Hepatocyte (in vitro differentiated cells): Measurements from ENCODE around the gene PRSS58. TPM values are rescaled to one million over a fixed set of nuclear protein-coding genes. Genes with fewer than 3 reads are reported as not detected.
A peak's percentile ranks its signal among the peaks of the same experiment; 100 is the strongest.

ENCODE experiments used
- DNase-seq: peaks from one replicate; pipeline ENCODE4 v3.0.0-alpha.2; 2016; ENCODE audit warnings: low spot score
- H2AFZ ChIP-seq: fragments of 200-600 bp; sonication (generic); 2 replicates; pipeline ENCODE4 v1.6.0; 2016; ENCODE audit warnings: antibody characterized with exemption, mild to moderate bottlenecking
- H3K27ac ChIP-seq: fragments of 200-600 bp; sonication (generic); 2 replicates; pipeline ENCODE4 v1.5.1; 2016; ENCODE audit warnings: mild to moderate bottlenecking
- H3K27me3 ChIP-seq: fragments of 200-600 bp; sonication (generic); 2 replicates; pipeline ENCODE4 v1.6.1; 2016
- H3K36me3 ChIP-seq: fragments of 200-600 bp; sonication (generic); replicated peaks from 2 replicates; pipeline ENCODE4 v1.5.1; 2016; ENCODE audit warnings: low read depth; ENCODE audit not compliant: insufficient read depth
- H3K4me1 ChIP-seq: fragments of 200-600 bp; sonication (generic); 2 replicates; pipeline ENCODE4 v1.5.1; 2016; ENCODE audit warnings: mild to moderate bottlenecking, moderate library complexity; ENCODE audit not compliant: insufficient read depth
- H3K4me2 ChIP-seq: fragments of 200-600 bp; sonication (generic); 2 replicates; pipeline ENCODE4 v1.6.0; 2016
- H3K4me3 ChIP-seq: fragments of 200-600 bp; sonication (generic); 2 replicates; pipeline ENCODE4 v1.5.1; 2016; ENCODE audit warnings: mild to moderate bottlenecking
- H3K79me2 ChIP-seq: fragments of 200-600 bp; sonication (generic); 2 replicates; pipeline ENCODE4 v1.6.0; 2017; ENCODE audit warnings: mild to moderate bottlenecking
- H3K9me2 ChIP-seq: fragments of 200-600 bp; sonication (generic); replicated peaks from 2 replicates; pipeline ENCODE4 v1.6.0; 2017; ENCODE audit warnings: mild to moderate bottlenecking; ENCODE audit not compliant: insufficient read depth
- H3K9me3 ChIP-seq: fragments of 200-600 bp; sonication (generic); 2 replicates; pipeline ENCODE4 v1.5.1; 2016; ENCODE audit warnings: low read depth, mild to moderate bottlenecking
- H4K20me1 ChIP-seq: fragments of 200-600 bp; sonication (generic); 2 replicates; pipeline ENCODE4 v1.6.0; 2016; ENCODE audit warnings: mild to moderate bottlenecking; ENCODE audit not compliant: insufficient read depth, poor library complexity, severe bottlenecking
- CTCF ChIP-seq: fragments of 200-600 bp; sonication (generic); IDR thresholded peaks from 2 replicates; pipeline ENCODE4 v1.5.1; 2016; ENCODE audit warnings: antibody characterized with exemption, mild to moderate bottlenecking; ENCODE audit not compliant: poor library complexity
- EZH2 ChIP-seq: fragments of 200-600 bp; sonication (generic); IDR thresholded peaks from 2 replicates; pipeline ENCODE4 v1.6.1; 2016; ENCODE audit warnings: antibody characterized with exemption, mild to moderate bottlenecking, borderline replicate concordance
- EZH2phosphoT487 ChIP-seq: fragments of 200-600 bp; sonication (generic); IDR thresholded peaks from one replicate; pipeline ENCODE4 v1.6.1; 2018; ENCODE audit warnings: antibody characterized with exemption, mild to moderate bottlenecking, low read depth, moderate library complexity; ENCODE audit not compliant: unreplicated experiment, severe bottlenecking
- WGBS: methylation state at CpG from one replicate; pipeline ENCODE4 v1.1.6; 2016; ENCODE audit warnings: low lambda C conversion rate; ENCODE audit errors: missing lambda C conversion rate; 5-methylcytosine and 5-hydroxymethylcytosine counted together
- polyA plus RNA-seq: library from polyadenylated mRNA; unstranded; fragments of >200 nt; fragmentation: Nextera tagmentation; extraction: Ambion mirVana; gene quantifications from 2 replicates; pipeline ENCODE4 v1.2.1, GENCODE V29; 2016
- total RNA-seq: library from RNA; depleted of rRNA; stranded (reverse); fragments of >200 nt; gene quantifications from 2 replicates; pipeline ENCODE4 v1.2.3, GENCODE V29; 2014

The PRSS58 gene
- total and polyA plus RNA-seq, 2 experiments from 2014 or later, result not detected

GRCh38 chr7:142301923-142302550 is 44.2 kb upstream of the PRSS58 start:
- Histone ChIP-seq H3K9me3 (no peaks in the 10 kb centered on the region), H3K27ac (no peak overlapping the region), H3K4me3 (no peak overlapping the region), H4K20me1 (no peaks in the 10 kb centered on the region), H3K4me2 (no peak overlapping the region), H3K4me1 (no peaks in the 10 kb centered on the region), H3K27me3 (peaks cover 3% of the 10 kb centered on the region), H3K79me2 (no peaks in the 10 kb centered on the region), H2AFZ (no peak overlapping the region), H3K36me3 (no peaks in the 10 kb centered on the region), H3K9me2 (no peaks in the 10 kb centered on the region)
- DNase-seq, result no peak
- TF ChIP-seq CTCF, result peak; percentile 40
- no peak for TF ChIP-seq EZH2
- 43% methylated on average over 3 of the region's 3 CpGs for WGBS

- H3K79me2 ChIP-seq, result no peaks in the 10 kb centered on the region
- H3K9me2 ChIP-seq, result no peaks in the 10 kb centered on the region
- H3K4me3 ChIP-seq, result no peak overlapping the region
- H3K9me3 ChIP-seq, result no peaks in the 10 kb centered on the region
- TF ChIP-seq EZH2 (no peak), CTCF (no peak), EZH2phosphoT487 (no peak)
- WGBS, result 77% methylated on average over 3 of the region's 3 CpGs
- no peak overlapping the region for H3K4me2 ChIP-seq
- H3K36me3 ChIP-seq, result no peaks in the 10 kb centered on the region
- no peak overlapping the region for H2AFZ ChIP-seq
- no peak for DNase-seq
- H4K20me1 ChIP-seq, result no peaks in the 10 kb centered on the region
- H3K27ac ChIP-seq, result no peak overlapping the region
- H3K4me1 ChIP-seq, result no peaks in the 10 kb centered on the region
- H3K27me3 ChIP-seq, result peaks cover 3% of the 10 kb centered on the region
Measured at GRCh38 chr7:142301299-142301698, 43.4 kb upstream of the PRSS58 start.

- Histone ChIP-seq H4K20me1 (no peaks in the 10 kb centered on the region), H2AFZ (no peak overlapping the region), H3K79me2 (no peaks in the 10 kb centered on the region), H3K4me1 (no peaks in the 10 kb centered on the region), H3K4me3 (no peak overlapping the region), H3K36me3 (no peaks in the 10 kb centered on the region), H3K9me3 (no peaks in the 10 kb centered on the region), H3K27me3 (peaks cover 3% of the 10 kb centered on the region), H3K27ac (no peak overlapping the region), H3K9me2 (no peaks in the 10 kb centered on the region), H3K4me2 (no peak overlapping the region)
- DNase-seq, result no peak
- TF ChIP-seq EZH2 (no peak), CTCF (peak; percentile 8)
- WGBS, result 64% methylated on average over 3 of the region's 3 CpGs
Measured at GRCh38 chr7:142300689-142301088, 42.8 kb upstream of the PRSS58 start.
